GM12873 (cell line): ENCODE measurements around the gene PRB4.

Source experiments
- TF ChIP-seq, protein P1 (sequence below): IDR thresholded peaks from 2 replicates; pipeline ENCODE4 v1.5.1; 2012; ENCODE audit warnings: low read depth, mild to moderate bottlenecking, moderate library complexity, low read length, control low read depth; ENCODE audit not compliant: insufficient read depth; ENCODE audit errors: missing control alignments

The PRB4 gene

DNA sequence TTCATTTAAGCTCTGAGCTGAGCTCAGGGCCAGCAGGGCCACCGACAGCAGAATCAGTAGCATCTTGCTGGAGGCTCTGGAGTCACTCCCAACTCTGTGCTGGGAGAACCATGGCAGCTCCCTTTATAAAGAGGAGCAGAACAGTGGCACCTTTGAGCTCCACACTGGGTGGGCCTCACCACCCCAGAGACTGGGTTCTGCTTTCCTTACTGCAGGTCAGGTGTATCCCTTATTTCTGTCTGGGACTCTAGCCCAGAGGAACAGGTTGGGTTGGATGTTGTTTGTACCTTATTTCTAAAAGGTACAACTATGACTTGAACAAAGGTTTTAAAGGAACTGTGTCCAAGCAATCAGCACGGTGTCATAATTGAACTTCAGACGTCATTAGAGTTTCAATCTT lies 40.6 kb downstream of the PRB4 start, which contains the start of gene PRB3:
Gene PRB3 (minus strand): TSS at position 101 of the 400 bp plus-strand sequence. CDS start 38 bp downstream, at position 63.
- TF ChIP-seq, protein P1, sequence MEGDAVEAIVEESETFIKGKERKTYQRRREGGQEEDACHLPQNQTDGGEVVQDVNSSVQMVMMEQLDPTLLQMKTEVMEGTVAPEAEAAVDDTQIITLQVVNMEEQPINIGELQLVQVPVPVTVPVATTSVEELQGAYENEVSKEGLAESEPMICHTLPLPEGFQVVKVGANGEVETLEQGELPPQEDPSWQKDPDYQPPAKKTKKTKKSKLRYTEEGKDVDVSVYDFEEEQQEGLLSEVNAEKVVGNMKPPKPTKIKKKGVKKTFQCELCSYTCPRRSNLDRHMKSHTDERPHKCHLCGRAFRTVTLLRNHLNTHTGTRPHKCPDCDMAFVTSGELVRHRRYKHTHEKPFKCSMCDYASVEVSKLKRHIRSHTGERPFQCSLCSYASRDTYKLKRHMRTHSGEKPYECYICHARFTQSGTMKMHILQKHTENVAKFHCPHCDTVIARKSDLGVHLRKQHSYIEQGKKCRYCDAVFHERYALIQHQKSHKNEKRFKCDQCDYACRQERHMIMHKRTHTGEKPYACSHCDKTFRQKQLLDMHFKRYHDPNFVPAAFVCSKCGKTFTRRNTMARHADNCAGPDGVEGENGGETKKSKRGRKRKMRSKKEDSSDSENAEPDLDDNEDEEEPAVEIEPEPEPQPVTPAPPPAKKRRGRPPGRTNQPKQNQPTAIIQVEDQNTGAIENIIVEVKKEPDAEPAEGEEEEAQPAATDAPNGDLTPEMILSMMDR: no peak

DNA sequence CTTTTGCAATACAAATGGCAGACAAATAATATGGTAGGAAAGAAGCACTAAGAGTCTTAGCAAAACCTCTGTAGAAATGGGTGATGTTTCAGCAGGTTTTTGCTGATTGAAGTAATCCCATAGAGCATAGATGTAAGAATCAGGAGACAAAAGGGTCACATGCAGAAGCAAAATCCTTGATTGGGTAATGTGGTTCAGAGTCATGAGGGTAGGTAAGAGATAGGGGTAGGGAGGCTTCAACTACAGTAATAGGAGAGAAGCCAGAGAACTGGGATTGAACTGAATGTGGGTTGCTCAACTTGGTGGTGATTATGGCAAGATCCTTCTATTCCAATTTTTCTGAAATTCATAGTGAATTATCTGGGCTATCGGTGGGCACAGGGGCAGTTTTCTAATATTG lies 45.7 kb downstream of the PRB4 start:
- TF ChIP-seq, protein P1: no peak
